HEK293T (cell line): ENCODE results near the gene HOXC5.

Experiments
- ARNT ChIP-seq: fragments of 450-650 bp; IDR thresholded peaks from 2 replicates; pipeline ENCODE4 v1.6.1; 2017; ENCODE audit warnings: mild to moderate bottlenecking
- BHLHE40 ChIP-seq: fragments of 450-650 bp; IDR thresholded peaks from 2 replicates; pipeline ENCODE4 v1.6.1; 2016; ENCODE audit warnings: mild to moderate bottlenecking, moderate library complexity, borderline replicate concordance
- CTBP1 ChIP-seq: fragments of 450-650 bp; IDR thresholded peaks from 2 replicates; pipeline ENCODE4 v1.6.1; 2016; ENCODE audit warnings: borderline replicate concordance
- ELF4 ChIP-seq: fragments of 450-650 bp; IDR thresholded peaks from 2 replicates; pipeline ENCODE4 v1.6.1; 2017; ENCODE audit warnings: antibody characterized with exemption
- FOXA1 ChIP-seq: fragments of 450-650 bp; IDR thresholded peaks from 2 replicates; pipeline ENCODE4 v1.6.1; 2016; ENCODE audit warnings: mild to moderate bottlenecking
- FOXM1 ChIP-seq: fragments of 450-650 bp; IDR thresholded peaks from 2 replicates; pipeline ENCODE4 v1.6.1; 2017; ENCODE audit warnings: mild to moderate bottlenecking, borderline replicate concordance
- NFRKB ChIP-seq: fragments of 450-650 bp; IDR thresholded peaks from 2 replicates; pipeline ENCODE4 v1.6.1; 2016; ENCODE audit warnings: mild to moderate bottlenecking, moderate library complexity
- SP1 ChIP-seq: fragments of 450-650 bp; IDR thresholded peaks from 2 replicates; pipeline ENCODE4 v1.6.1; 2017
- SUZ12 ChIP-seq: fragments of 450-650 bp; IDR thresholded peaks from 2 replicates; pipeline ENCODE4 v1.6.1; 2016; ENCODE audit warnings: mild to moderate bottlenecking
- TARDBP ChIP-seq: fragments of 450-650 bp; IDR thresholded peaks from 2 replicates; pipeline ENCODE4 v1.6.1; 2016
- ZNF384 ChIP-seq: fragments of 450-650 bp; IDR thresholded peaks from 2 replicates; pipeline ENCODE4 v1.6.1; 2016

- TF ChIP-seq ELF4 (no peak), CTBP1 (no peak; the same call in 1 of the 2 replicates), FOXA1 (no peak), SP1 (no peak), TARDBP (no peak), ZNF384 (no peak), NFRKB (no peak), SUZ12 (no peak), BHLHE40 (no peak), FOXM1 (no peak), ARNT (no peak)
Observed at GRCh38 chr12:54010972-54011664, 21.7 kb upstream of the HOXC5 start.
